ENCODE results near the gene UCKL1.

UCKL1 gene

DNA sequence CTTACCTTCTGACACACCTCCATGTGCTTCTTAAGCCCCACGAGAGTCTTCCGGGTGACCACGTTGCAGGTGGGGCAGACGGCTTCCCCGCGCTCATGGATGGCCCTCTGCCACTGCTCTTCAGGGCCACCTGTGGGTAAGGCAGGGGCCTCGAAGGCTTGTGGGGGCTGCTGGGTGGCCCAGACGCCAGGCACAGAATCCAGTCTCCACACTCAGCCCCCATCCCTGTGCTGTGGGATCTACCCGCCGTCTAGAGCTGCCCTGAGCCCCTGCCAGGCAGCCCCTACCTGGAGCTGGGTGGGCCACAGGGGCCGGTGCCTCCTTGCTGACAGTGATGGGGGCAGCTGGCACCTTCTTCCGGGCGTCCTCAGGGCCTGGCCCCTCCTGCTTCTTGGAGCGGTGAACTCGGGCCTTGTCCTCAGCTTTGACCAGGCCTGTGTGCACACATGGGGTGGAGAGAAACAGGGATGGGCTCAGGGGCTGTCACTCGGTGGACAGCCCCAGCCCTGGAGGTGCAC is 7.6 kb upstream of the UCKL1 start:
- TF ChIP-seq, protein P1, sequence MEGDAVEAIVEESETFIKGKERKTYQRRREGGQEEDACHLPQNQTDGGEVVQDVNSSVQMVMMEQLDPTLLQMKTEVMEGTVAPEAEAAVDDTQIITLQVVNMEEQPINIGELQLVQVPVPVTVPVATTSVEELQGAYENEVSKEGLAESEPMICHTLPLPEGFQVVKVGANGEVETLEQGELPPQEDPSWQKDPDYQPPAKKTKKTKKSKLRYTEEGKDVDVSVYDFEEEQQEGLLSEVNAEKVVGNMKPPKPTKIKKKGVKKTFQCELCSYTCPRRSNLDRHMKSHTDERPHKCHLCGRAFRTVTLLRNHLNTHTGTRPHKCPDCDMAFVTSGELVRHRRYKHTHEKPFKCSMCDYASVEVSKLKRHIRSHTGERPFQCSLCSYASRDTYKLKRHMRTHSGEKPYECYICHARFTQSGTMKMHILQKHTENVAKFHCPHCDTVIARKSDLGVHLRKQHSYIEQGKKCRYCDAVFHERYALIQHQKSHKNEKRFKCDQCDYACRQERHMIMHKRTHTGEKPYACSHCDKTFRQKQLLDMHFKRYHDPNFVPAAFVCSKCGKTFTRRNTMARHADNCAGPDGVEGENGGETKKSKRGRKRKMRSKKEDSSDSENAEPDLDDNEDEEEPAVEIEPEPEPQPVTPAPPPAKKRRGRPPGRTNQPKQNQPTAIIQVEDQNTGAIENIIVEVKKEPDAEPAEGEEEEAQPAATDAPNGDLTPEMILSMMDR (IDR thresholded peaks at IDR 0.05; ENCODE audit: low read depth, low read length, poor library complexity, severe bottlenecking): no peak
- no peak for TF ChIP-seq EZH2phosphoT487 (IDR thresholded peaks at IDR 0.05; ENCODE audit: borderline replicate concordance, low read length)
- no peaks in the 10 kb centered on the region for H3K9me2 ChIP-seq (replicated peaks; ENCODE audit: control insufficient read depth, low read length)
- no peak overlapping the region for H3K4me2 ChIP-seq (ENCODE audit: low read length)
- H3K9me3 ChIP-seq (ENCODE audit: control insufficient read depth, insufficient read depth, low read length): peaks cover 8% of the 10 kb centered on the region
- no peaks in the 10 kb centered on the region for H4K20me1 ChIP-seq (ENCODE audit: control insufficient read depth, insufficient read depth, low read depth, low read length)
- no peaks in the 10 kb centered on the region for H3K27me3 ChIP-seq (ENCODE audit: control insufficient read depth, low read length)
- H3K4me3 ChIP-seq (ENCODE audit: low read length): no peak overlapping the region
- no peak overlapping the region for H3K27ac ChIP-seq (ENCODE audit: low read depth, low read length)
- H3K36me3 ChIP-seq (ENCODE audit: control insufficient read depth, low read length): peaks cover 68% of the 10 kb centered on the region
- peaks cover 8% of the 10 kb centered on the region for H3K4me1 ChIP-seq (ENCODE audit: control insufficient read depth, low read length)
- H3F3A ChIP-seq (ENCODE audit: control insufficient read depth, insufficient read depth): no peaks in the 10 kb centered on the region
- peaks cover 12% of the 10 kb centered on the region for H3K79me2 ChIP-seq (ENCODE audit: control insufficient read depth, low read length)

DNA sequence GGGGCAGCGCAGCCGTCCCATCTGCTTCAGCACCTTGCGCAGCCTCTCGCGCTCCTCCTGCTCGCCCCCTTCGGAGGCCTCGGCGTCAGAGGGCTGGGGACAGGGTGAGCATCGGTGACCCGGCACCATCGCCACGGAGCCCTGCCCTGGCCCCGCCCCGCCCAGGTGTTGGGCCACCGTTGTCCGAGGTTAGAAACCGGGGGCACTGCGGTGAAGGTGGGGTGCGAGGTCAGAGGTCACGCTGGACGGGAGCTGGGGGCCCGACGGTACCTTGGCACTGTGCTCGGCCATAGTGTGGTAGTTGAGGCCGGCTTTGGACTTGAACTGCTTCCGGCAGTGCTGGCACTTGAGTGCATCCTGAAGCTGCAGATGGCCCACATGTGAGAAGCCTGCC is 7.1 kb upstream of the UCKL1 start:
- TF ChIP-seq EZH2phosphoT487 (IDR thresholded peaks at IDR 0.05; ENCODE audit: borderline replicate concordance, low read length): no peak
- TF ChIP-seq, protein P1 (IDR thresholded peaks at IDR 0.05; ENCODE audit: low read depth, low read length, poor library complexity, severe bottlenecking): no peak
- no peaks in the 10 kb centered on the region for H3K27me3 ChIP-seq (ENCODE audit: control insufficient read depth, low read length)
- no peak overlapping the region for H3K4me2 ChIP-seq (ENCODE audit: low read length)
- no peaks in the 10 kb centered on the region for H3F3A ChIP-seq (ENCODE audit: control insufficient read depth, insufficient read depth)
- H3K36me3 ChIP-seq (ENCODE audit: control insufficient read depth, low read length): peaks cover 64% of the 10 kb centered on the region
- peaks cover 7% of the 10 kb centered on the region for H3K4me1 ChIP-seq (ENCODE audit: control insufficient read depth, low read length)
- H4K20me1 ChIP-seq (ENCODE audit: control insufficient read depth, insufficient read depth, low read depth, low read length): no peaks in the 10 kb centered on the region
- peaks cover 7% of the 10 kb centered on the region for H3K79me2 ChIP-seq (ENCODE audit: control insufficient read depth, low read length)
- H3K4me3 ChIP-seq (ENCODE audit: low read length): no peak overlapping the region
- H3K27ac ChIP-seq (ENCODE audit: low read depth, low read length): no peak overlapping the region
- H3K9me2 ChIP-seq (replicated peaks; ENCODE audit: control insufficient read depth, low read length): no peaks in the 10 kb centered on the region
- peaks cover 8% of the 10 kb centered on the region for H3K9me3 ChIP-seq (ENCODE audit: control insufficient read depth, insufficient read depth, low read length)

DNA sequence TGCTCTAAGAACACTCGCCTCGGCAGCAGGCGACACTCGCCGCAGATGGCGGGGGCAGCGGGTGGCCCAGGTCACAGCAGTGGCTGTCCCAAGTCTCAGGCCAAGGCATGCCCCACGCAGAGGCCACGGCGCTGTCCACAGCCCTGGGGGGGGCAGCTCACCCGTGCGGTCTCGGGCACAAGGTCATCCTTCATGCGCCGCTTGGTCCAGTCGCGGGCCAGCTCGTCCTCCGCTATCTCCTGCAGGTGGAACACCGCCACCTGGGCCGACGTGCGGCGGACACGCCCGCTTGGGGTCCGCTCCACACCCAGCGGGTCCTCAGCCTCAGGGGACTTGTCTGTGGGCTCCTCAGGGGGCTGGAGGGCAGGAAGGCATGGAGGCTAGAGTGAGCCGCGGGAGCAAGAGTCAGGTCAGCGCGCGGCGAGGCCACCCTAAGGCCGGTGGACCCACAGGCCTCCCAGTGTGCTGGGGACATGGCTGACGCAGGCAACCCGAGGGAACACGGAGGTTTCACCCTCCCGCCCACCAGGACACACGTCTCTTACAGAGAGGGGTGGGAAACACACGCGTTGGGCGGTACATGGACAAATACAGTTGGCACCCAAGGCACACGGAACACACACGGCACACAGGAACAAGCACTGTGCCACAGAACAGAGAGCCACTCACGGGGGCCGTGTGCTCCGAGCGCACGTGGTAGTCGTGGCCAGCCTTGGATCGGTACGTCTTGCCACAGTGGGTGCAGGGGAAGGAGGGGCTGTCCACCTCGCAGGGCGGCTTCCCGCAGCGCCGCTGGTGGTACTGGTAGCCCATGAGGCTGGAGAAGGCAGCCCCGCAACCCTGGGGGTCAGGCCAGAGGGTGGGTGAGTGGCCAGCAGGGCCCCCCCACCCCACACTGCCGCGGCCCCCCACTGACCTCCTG is 6.5 kb upstream of the UCKL1 start:
- H3K9me3 ChIP-seq (ENCODE audit: control insufficient read depth, insufficient read depth, low read length): peaks cover 8% of the 10 kb centered on the region
- H3K79me2 ChIP-seq (ENCODE audit: control insufficient read depth, low read length): peaks cover under 1% of the 10 kb centered on the region
- peaks cover 10% of the 10 kb centered on the region for H3K4me1 ChIP-seq (ENCODE audit: control insufficient read depth, low read length)
- no peak overlapping the region for H3K27ac ChIP-seq (ENCODE audit: low read depth, low read length)
- no peaks in the 10 kb centered on the region for H3K9me2 ChIP-seq (replicated peaks; ENCODE audit: control insufficient read depth, low read length)
- H4K20me1 ChIP-seq (ENCODE audit: control insufficient read depth, insufficient read depth, low read depth, low read length): no peaks in the 10 kb centered on the region
- H3K36me3 ChIP-seq (ENCODE audit: control insufficient read depth, low read length): peaks cover 58% of the 10 kb centered on the region
- H3K4me3 ChIP-seq (ENCODE audit: low read length): no peak overlapping the region
- H3K27me3 ChIP-seq (ENCODE audit: control insufficient read depth, low read length): no peaks in the 10 kb centered on the region
- no peak overlapping the region for H3K4me2 ChIP-seq (ENCODE audit: low read length)
- H3F3A ChIP-seq (ENCODE audit: control insufficient read depth, insufficient read depth): no peaks in the 10 kb centered on the region
- no peak for TF ChIP-seq EZH2phosphoT487 (IDR thresholded peaks at IDR 0.05; ENCODE audit: borderline replicate concordance, low read length)
- TF ChIP-seq, protein P1 (IDR thresholded peaks at IDR 0.05; ENCODE audit: low read depth, low read length, poor library complexity, severe bottlenecking): no peak

Measured in DOHH2 (cell line).